B cell (primary cell): ENCODE data around the gene UPK2.

ENCODE experiments used
- EZH2 ChIP-seq: IDR thresholded peaks from 2 replicates; pipeline ENCODE4 v1.6.1; 2012; ENCODE audit warnings: borderline replicate concordance, low read depth, mild to moderate bottlenecking, moderate library complexity, low read length; ENCODE audit not compliant: insufficient read depth, poor library complexity, severe bottlenecking
- TF ChIP-seq, protein P1 (sequence below): fragments of 200-600 bp; IDR thresholded peaks from one replicate; pipeline ENCODE4 v1.8.0; 2022; ENCODE audit warnings: antibody characterized with exemption, mild to moderate bottlenecking

DNA sequence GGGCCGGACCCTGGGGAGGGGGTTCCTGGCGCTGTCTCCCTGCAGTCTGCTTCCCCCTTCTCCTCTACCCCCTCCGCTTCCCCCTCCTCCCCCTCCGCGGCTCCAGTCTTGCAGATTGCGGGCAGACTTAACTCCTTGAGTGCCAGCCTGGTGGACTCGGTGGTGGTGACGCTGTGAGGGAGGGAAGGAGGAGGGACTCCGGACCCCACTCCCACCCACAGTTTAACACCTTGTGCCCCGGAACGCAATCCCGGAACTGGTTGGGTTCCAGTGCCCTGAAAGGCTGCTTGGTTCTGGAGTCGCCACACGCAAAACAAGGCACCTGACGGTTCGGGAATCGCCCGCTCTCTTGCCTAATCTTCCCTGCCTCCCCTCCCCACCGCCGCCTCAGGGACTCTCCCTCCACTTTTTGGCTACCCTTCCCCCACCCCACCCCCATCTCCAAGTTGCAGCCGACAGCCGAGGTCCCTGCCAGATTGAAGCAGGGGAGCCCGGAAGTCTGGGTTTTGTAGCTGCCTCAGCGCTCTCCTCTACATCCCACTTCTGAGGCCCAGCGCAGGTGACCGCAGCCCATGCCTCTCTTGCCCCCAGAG, 26.5 kb upstream of the UPK2 start:
- TF ChIP-seq, protein P1, sequence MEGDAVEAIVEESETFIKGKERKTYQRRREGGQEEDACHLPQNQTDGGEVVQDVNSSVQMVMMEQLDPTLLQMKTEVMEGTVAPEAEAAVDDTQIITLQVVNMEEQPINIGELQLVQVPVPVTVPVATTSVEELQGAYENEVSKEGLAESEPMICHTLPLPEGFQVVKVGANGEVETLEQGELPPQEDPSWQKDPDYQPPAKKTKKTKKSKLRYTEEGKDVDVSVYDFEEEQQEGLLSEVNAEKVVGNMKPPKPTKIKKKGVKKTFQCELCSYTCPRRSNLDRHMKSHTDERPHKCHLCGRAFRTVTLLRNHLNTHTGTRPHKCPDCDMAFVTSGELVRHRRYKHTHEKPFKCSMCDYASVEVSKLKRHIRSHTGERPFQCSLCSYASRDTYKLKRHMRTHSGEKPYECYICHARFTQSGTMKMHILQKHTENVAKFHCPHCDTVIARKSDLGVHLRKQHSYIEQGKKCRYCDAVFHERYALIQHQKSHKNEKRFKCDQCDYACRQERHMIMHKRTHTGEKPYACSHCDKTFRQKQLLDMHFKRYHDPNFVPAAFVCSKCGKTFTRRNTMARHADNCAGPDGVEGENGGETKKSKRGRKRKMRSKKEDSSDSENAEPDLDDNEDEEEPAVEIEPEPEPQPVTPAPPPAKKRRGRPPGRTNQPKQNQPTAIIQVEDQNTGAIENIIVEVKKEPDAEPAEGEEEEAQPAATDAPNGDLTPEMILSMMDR, result no peak
- no peak for TF ChIP-seq EZH2
